ENCODE data around the gene SLC1A3.

SLC1A3 gene

GRCh38 chr5:36689225-36689624 lies 82.8 kb downstream of the SLC1A3 start:
- DNase-seq = no peak

GRCh38 chr5:36690041-36690961 lies 83.9 kb downstream of the SLC1A3 start:
- peak; percentile 64 for DNase-seq

GRCh38 chr5:36691226-36691625 lies 84.8 kb downstream of the SLC1A3 start:
- no peak for DNase-seq

DNA sequence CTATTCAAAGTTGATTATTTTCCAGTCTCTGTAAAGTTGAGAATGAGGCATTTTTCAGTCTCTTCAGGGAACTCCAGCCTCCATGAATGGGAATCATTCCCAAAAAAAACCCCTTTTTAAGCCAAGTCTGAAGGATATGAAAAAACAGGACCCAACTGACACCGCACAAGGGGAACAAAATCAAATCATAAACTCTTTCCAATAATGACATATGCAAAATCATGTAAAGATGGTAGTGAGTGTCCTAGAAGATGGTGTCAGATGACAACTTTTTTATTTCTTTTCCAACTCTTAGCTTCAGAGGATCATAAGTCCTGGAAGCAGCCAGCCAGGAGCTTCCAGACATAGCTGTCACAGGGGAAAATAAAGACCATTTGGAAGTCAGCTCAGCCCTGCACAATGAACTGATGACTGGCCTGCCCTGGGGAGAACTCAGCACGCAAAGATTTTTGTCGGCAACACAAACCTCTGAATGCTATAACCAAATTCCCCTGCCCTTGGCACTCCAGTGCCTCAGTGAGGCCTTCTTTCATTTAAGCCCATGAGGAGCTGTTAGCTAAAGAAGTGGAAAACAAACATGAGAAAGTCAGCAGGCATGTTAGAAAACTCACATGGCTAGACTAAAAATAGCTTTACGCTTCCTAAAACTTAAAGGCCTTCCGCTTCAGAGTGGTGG lies 85.4 kb downstream of the SLC1A3 start:
- DNase-seq = no peak

DNA sequence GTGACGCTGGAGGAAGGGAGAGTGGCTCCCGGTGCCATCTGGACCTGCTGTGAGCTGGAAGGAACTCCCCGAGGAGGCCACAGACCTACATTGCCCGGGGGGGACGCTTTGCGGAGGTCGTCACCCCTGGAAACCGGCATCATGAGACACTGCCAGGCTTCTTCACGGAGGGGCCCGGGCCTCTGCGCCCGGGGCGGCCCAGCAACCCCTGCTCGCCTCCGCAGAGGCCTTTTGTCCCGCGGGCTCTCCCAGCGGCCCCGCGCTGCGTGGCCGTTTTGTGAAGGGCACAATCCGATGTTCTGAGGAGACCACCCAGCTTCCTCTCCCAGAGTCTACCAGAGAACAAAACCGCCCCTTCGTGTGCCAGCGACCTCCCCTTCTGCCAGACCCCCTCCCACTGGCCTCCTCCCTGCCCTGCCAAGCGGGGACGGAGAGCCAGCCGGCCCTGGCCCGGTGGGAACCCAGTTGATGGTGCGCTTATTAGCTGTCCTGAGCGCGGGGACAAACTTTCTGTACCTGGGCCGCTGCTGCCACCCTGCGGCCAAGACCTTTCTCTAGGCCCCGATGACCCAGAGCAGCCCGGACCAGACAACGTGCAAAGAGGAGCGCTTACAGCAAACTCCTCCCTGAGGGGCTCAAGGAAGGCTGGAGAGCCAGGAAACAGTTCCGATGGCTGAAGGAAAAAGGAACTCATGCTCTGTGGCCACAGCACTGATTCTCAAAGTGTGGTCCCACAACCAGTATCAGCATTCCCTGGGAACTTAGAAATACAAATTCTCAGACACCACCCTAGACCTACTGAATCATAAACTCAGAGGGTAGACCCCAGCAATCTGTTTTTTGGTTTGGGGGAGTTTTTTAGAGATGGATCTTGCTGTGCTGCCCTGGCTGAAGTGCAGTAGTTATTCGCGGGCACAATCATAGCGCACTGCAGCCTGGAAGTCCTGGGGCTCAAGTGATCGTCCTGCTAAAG lies 86.7 kb downstream of the SLC1A3 start:
- DNase-seq = peak; percentile 31

- DNase-seq = no peak
Measured at GRCh38 chr5:36694351-36694750, 87.9 kb downstream of the SLC1A3 start.

DNA sequence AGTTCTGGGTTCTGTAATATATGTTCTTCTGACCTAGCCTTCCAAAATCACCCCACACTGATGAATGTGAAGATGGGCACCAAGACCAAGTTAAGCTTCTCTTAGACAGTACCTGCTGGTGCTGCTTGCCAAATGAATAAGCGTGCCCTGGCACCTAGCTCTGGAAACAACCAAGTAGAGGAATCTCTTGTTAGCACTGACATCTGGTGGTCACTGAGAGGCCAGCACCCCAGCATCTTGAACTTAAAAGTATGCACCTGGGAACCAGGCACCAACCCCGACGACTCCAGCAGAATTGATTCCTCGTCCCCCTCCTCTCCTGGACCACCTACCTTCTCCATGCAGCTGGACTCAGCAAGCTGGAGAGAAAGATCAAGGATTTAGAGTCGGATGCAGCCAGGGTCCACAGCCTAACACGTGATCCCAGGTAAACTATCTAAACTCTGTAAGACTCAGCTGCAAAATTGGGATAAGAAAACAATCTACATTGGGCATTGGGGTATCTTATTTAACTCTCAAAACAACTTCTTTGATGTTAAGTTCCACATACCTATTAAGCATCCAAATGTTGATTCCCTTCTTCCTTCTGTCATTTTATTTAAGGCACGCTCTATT lies 89.8 kb downstream of the SLC1A3 start:
- peak; percentile 25 for DNase-seq

DNA sequence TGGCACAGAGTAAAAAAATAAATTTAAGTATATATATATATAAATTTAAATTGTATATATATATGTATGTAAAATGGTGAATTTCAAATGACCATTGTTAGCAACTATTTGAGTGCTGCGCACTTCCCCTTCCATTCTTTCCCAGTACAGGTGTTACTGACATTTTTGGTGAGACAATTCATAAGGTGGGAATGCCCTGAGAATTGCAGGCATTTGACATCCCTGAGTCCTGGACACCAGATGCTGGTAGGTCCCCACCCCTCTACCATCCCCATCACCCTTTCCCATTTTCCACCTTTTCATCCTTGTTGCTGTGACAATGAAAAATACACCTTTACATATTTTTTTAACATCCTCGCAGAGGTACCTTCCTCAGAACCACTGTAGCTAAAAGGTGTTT lies 91.6 kb downstream of the SLC1A3 start:
- no peak for DNase-seq

DNA sequence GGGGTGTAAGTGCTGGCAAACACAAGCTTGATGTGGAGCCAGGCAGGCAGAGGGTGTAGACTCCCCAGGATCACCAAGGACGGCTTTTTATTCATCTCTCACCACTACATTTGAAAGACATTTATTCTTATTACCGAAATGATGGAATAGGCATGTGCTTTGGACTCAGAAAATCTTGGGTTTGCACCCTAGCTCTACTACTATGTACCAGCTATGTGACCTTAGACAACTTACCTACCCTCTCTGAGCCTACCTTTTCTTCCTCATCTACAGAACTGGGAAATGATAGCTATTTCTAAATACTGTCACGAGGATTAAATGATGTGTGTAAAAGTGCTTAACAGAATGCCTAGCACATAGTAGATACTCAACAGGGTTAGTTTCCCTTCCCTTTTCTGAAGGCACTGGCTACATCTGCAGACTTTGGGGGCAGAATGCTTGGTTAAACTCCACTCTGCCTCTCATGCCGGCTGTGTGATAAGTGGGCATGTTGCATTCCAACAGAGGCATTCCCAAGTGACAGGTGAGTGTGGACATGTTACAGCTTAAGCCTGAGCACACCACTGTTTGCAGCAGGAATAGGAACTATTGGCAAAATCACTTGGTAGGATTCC lies 94.8 kb downstream of the SLC1A3 start:
- no peak for DNase-seq

- no peak for DNase-seq
Measured at GRCh38 chr5:36703245-36703860, 96.9 kb downstream of the SLC1A3 start.

DNA sequence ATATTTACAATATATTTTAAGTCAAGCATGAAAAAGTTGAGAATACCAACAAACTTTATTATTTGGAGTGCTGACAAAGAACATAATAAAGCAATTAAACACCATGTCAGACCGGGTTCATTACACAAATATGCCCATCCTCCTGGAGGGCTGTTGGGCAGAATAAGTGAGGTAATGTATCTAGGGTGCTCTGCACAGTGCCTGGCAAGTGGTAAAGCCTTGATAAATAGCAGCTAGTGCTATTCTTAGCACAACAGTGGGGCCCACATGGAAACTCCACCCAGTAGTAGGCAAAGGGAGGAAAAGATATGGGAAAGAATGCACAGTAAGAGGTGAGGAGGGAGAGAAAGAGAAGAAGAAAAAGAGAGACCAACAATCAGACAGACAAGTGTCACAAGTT lies 97.7 kb downstream of the SLC1A3 start:
- no peak for DNase-seq

DNA sequence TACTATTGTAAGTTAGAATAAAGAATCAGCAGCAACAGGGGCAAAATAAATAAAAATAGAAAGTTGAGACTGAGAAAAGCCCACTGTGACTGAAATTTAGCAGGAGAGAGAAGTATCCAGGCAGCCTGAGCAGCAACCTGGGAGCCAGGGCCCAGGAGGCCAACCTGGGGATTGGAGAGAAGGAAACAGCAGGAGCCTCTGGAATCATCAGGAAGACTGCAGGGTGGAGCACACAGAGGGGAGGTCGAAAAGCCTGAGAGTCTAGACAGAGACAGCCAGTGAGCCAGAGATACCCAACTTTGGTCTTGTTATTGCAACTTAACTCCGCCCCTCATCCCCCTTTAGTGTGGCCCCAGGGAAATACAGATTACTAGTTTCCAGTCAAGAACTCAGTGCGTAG lies 98.6 kb downstream of the SLC1A3 start:
- DNase-seq = no peak

DNA sequence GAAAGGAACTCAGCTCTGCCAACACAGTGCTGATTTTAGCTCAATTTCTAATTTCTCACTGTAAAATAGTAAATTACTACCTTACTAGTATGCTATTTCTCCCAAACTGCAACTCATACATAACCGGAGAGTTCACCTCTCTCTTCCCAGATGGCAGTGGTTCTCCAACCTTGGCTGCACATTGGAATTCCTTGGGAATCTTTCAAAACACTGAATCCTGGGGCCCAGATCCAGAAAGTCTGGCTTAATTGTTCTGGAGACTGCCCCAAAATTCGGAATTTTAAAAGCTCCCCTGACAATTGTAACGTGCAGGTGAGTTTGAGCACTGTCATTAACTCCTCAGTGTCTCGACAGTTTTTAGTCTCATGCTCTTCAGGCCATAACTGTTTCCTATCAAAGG lies 100.3 kb downstream of the SLC1A3 start:
- no peak for DNase-seq

DNA sequence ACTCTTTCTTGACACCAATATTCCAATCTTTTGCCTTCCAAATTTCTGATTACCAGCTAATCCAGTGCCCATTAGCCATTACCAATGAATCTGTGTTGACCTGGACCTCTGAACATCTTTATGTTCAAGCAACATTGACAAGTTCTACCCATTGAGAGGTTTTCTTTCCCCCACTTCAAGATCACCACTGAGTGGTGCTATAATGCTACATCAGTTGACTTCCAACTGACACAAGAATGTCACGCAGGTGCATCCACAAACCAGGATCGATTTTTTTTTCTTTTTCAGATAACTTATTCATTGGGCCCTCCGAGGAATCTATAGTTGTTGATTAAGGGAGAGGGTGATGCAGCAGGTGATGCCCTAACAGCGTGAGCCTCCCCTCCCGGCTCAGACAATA lies 102.6 kb downstream of the SLC1A3 start:
- no peak for DNase-seq

DNA sequence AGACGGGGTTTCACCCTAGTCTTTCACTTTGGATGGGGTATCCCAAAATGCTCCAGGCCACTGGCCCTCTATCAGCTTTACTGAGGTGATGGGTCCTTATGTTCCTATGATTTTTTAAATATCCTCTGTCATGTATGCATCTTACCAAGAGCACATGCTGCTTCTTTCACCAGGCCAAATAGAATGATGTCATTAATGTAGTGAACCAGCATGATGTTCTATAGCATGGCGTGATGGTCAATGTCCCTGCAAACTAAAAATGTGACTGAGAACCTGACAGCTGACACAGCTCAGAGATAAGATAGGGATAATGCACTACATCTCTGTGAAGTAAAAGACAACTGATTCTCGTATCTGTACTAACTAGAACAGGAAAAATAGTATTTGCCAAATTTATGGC lies 103.6 kb downstream of the SLC1A3 start:
- DNase-seq = no peak

- no peak for DNase-seq
Measured at GRCh38 chr5:36712706-36713105, 106.3 kb downstream of the SLC1A3 start.

DNA sequence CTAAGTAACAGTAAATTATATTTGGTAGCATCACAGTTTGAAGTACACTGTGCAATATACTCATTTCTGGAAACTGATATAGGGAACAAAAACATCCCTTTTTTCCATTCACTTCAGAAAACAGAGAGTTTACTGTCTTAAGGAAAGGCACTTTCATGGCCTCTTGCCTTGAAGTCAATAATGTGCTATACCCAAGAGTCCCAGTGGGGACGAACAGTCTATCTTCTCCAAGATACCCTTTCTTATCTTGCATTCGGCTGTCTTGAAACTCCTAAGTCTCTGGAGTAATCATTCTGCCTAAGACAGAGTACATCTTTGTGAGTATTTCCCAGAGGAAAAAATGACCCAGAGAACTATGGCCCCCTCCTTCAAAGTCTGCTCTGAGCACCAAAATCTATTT lies 107.1 kb downstream of the SLC1A3 start:
- DNase-seq = no peak

DNA sequence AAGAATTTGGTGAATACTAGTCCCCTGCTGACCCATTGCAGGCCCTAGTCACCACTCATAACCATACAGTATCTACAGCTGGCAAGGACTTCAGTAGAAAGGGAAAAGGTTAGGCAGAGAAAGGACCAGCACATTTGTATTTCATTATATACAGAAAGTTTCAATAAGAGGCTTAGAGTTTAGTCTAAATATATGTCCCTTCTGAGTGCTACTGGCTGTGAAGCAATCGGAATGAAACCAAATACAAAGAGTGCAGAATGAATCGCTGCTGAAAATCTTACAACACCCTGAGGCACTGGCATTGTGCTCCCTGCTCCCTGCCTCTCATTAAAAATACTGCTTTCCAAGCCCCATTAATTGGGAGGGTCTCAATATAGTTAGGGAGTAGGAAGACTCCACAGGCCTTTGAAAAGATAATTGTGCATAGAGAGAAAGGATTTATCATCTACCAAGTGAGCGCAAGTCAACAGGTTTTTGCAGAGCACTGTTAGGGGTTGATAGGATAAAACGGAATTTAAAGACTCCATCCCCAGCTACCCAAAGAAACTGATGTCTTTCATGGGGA lies 110.8 kb downstream of the SLC1A3 start:
- DNase-seq = no peak

DNA sequence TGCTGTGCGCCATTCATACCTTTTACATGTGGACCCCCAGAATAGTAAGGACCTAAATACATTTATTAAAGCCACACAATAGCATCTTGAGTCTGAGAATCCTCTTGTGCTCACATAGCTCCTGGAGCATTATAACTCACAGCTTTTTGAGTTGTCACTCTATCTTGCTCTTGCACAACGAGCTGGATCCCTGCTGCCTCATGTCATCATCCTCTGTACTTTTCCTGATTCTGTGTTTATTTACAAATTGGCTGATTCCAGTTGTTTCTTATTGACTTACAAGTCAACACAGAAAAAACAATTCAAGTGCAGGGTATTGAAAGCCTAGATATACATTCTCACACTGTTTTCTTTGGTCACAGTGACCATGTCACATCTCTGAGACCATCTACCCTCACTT lies 112.9 kb downstream of the SLC1A3 start:
- no peak for DNase-seq

DNA sequence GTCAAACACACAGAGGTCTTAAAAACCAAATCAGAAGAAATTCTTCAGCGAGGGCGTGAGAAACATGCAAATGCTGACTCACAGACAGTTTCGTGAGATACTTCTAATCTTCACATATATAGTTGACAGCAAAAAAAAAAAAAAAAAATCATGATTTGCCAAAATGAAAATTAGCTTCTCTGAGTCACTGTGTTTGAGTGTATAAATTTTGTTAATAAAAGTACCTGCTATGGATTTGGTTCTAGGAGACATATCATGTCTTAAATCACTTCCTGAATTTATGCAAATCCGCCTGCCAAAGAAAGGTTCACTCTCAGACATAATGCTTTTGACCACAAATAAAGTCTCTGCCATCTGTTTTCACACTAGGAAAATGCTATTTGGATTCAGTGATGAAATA lies 114.3 kb downstream of the SLC1A3 start:
- DNase-seq = no peak

GRCh38 chr5:36721664-36722235 lies 115.3 kb downstream of the SLC1A3 start:
- DNase-seq = no peak

Data from activated CD8-positive, alpha-beta memory T cell treated with anti-CD3 and anti-CD28 coated beads, Interleukin-2, amount 50 U/mL, for 4 hours (primary cell).